NCI-H2029 treated with DMSO at 0.1 percent for 48 hours (cell line): ENCODE measurements around the gene GATA6.
A peak's percentile ranks its signal among the peaks of the same experiment; 100 is the strongest.
"Not testable (repeated sequence)": the region's sequence is repeated elsewhere in the genome, so short reads cannot be mapped to it uniquely, and the experiment has no call there.

Source experiments
- DNase-seq: peaks from one replicate; lab custom pipeline; 2025; lab: John Stamatoyannopoulos, UW

The GATA6 gene

DNA sequence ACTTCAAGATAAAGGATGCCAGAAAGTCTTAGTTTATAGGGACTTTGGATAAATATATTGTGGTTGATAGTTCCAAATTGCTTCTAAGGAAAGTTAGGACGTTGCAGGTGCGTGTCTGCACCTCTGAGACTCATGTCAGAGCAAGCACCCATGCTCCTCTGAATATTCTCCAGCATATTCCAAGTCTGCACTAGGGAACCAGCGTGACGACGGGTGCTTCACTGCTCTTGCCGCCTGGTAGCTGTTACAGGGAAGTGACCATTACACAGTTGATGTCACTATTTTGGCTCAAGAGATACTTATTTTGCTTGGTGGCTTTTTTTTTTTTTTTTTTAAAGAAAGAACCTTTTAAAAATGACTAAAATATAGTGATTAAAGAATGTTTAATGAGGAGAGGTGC lies 35.6 kb downstream of the GATA6 start:
- DNase-seq = no peak

GRCh38 chr18:22207021-22207758 lies 37.8 kb downstream of the GATA6 start:
- no peak for DNase-seq

DNA sequence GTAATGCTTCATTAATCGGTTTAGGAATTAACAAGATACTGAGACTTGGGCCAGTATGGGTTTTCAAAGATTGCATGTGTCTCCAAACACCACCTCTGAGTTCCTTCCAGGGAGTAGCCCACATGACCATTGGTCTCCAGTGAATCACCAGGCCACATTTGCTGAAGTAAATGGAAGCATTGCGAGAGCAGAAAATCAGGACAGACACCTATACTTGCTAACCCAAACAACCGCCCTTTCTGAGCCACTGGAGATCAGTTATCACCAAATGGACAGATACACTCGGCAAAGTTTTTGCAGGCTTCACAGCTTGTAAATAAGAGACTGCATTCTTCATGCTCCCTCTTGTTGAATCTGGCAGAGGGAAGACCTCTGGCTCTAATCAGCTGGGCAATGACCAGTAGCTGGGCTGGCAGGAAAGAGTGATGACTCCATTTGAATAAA lies 40.9 kb downstream of the GATA6 start:
- DNase-seq = no peak

DNA sequence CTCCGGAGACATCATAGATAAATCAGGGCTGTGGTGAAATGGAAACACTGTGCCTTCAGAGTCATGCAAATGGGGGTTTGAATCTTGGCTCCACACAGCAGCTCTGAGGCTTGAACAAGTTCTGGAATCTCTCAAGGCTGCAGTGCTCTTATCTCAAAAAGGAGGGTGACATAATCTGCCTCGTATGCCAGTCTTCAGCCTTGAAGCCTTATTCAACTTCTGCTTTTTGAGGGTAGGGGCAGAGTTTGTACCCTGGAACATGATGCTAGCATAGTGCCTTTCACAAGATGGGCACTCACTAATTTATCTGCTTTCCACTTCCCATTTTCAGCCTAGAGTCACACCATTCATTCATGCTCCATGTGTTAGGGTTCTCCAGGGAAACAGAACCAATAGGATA lies 42.3 kb downstream of the GATA6 start:
- no peak for DNase-seq

- DNase-seq = peak; percentile 83
These were observed 44.1 kb downstream of the GATA6 start for GRCh38 chr18:22213333-22213973.

GRCh38 chr18:22214731-22215528 lies 45.5 kb downstream of the GATA6 start:
- DNase-seq = no peak

GRCh38 chr18:22218835-22219234 lies 49.4 kb downstream of the GATA6 start:
- DNase-seq = no peak

DNA sequence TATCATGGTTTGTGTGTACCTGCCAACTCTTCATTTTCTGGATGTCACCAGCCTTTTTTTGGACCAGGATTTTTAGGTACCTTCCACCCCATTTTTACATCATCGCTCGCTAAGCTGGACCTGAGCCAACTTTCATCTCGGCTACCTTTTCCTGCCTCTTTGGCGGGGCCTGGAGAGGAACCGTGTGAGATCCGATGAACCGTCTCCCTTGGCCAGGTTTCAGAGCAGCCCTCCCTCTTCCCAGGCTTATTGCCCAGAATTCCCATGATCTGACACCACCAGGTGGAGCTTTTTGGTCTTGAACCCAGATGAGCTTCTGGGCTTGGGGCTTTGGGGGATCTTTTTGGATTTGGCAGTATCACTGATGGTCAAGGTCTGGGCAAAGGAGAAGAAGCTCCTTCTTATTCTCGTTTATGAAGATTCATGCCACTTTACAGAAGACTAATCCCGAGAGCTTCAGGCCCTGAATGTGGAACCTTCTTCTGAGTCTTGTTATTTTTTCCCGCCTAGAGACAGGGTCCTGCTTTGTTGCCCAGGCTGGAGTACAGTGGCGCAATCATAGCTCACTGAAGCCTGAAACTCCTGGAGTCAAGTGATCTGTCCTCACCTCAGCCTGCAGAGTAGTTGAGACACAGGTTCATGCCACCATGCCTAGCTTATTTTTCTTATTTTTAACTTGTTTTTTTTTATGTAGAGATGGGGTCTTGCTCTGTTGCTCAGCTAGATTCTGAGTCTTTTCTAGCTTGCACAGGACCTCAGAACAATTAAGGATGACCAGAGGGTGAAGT lies 50.4 kb downstream of the GATA6 start:
- DNase-seq = no peak

GRCh38 chr18:22220585-22220984 lies 51.2 kb downstream of the GATA6 start:
- not testable (repeated sequence) for DNase-seq

DNA sequence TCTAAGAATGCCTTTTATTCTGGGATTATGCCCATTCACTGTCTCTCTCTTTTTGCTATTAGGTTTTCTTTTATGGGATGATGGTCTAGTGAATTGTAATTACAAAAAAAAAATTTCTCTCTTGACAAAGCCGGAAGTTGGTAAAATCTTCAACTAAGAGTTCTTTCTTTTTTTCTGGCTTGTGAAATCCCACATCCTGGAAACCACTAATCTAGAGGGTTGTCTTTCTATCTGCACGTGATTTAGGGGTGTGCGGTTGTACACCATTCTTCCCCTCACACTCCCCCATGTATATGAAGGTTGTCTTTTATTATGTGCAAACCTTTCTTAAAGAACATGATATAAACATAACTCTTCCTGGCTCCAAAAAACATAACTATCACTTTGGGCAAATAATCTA lies 52.0 kb downstream of the GATA6 start:
- no peak for DNase-seq

- DNase-seq = peak; percentile 35
These were observed 54.0 kb downstream of the GATA6 start for GRCh38 chr18:22223254-22223964.

GRCh38 chr18:22223965-22224322 lies 54.6 kb downstream of the GATA6 start:
- no peak for DNase-seq

DNA sequence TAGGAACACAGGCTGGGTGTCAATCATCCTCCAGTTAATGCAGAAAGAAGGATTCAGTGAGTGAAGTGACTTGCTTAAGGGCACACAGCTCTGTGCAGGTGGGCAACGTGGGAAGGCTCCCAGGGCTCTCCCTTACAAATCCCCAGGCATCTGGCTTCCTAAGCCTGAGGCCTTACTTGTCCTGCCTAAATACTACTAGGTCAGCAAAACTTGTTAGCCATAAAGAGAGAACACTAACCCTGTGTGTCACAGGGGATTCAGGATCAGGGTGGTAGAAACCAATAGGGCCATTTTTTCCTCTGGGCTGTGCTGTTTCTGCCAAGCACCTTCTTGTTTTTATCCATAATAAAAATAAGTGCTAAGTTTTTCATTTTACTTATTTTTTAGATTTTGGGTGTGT lies 55.0 kb downstream of the GATA6 start:
- DNase-seq = no peak

- DNase-seq = no peak
These were observed 57.4 kb downstream of the GATA6 start for GRCh38 chr18:22226801-22227200.

GRCh38 chr18:22228976-22229375 lies 59.6 kb downstream of the GATA6 start:
- DNase-seq = no peak

GRCh38 chr18:22229456-22230124 lies 60.2 kb downstream of the GATA6 start:
- no peak for DNase-seq

- DNase-seq = no peak
These were observed 61.1 kb downstream of the GATA6 start for GRCh38 chr18:22230471-22230945.

GRCh38 chr18:22233266-22233665 lies 63.9 kb downstream of the GATA6 start:
- no peak for DNase-seq

DNA sequence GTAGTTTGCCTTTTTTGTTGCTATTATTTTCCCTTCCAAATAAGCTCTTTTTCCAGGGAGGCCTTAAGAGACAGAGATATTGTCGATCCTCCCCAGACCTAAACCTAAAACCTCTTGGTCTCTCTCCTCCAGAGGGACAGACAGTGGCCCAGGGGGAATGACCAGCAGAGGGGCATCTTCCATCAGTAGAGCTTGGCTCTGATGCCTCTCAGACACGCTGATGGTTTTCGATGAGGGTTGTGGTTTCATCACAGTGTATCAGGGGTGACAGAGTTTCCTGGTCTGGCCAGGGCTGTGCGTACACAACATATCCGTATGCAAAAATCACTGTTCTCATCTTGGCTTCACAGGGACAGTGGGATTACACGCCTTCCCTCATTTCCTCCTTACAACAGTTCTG lies 68.6 kb downstream of the GATA6 start:
- no peak for DNase-seq

- no peak for DNase-seq
These were observed 69.3 kb downstream of the GATA6 start for GRCh38 chr18:22238681-22239080.

GRCh38 chr18:22241921-22242361 lies 72.6 kb downstream of the GATA6 start:
- DNase-seq = no peak
